ENCODE results near the gene ME3.

The ME3 gene

DNA sequence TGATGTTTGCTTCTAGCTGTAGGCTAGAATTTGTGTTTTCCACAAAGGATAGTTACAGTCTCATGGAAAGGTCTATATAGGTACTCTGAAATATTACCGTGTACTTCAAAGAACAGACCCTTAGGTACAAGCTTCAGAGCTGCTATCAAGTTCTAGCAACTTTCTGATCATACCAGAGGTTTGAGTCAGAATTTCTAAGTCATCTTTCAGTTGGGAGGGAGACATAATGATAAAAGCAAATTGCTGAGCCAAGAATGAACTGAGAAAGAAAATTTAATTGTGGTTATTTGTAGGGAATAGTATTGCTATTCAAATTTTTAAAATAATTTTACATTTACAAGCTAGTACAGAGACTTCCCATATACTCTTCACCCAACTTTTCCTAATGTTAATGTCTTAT, 19.9 kb upstream of the ME3 start:
- DNase-seq = no peak

DNA sequence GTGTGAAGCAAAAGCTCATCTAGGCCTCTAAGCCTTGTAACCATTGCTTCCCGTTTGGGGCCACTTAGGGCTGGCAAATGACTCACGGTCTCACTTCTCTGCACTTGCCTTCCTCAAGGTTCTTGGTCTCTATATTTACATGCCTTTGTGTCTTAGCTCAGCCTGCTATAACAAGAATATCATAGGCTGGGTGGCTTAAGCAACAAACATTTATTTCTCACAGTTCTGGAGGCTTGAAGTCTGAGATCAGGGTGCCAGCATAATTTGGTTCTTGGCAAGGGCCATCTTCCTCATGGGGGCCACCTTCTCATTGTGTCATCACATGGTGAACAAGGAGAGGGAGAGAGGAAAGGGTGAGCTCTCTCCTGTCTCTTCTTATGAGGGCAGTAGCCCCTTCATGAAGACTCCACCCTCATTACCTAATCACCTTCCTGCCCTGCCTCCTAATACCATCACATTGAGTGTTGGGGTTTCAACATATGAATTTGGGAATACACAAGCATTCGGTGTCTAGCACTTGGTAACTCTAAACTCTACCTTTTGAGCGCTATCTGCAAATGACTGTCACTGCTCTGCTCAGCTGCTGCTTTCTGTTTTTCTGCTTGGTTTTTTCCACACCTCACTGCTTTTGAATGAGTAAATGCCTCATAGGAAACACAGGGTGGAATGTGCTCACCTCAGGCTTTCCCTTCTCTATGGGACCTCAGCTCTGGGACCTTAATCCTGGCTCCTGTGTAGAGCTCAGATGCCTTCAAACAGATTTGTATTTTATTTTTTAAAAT, 16.2 kb upstream of the ME3 start:
- no peak for DNase-seq

DNA sequence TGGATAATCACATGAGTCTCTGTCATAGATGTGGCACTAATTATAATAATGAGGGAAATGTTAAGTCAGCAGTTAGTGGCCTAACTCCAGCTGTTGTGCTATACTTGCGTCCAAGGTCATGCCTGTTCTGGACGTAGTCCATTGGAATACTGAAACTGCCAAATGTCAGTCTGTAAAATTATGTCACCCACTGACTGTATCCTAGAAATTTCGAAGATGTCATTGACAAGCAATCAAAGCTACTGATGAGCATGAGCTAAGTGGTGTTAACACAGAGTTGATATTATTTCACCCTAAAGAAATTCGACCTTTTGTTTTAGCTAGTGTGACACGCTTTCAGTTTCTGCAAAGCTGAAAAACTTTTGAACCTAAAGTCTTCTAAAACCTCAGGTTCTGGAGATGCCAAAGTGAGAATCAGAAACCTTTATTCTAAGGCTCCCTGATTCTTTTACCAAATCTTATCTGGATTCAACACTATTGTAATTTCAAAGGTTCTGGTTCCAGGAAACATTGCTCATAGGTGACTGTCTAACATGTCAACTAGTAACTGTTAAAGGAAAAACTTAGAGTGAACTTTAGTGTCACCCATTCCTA, 14.9 kb upstream of the ME3 start:
- DNase-seq = no peak

DNA sequence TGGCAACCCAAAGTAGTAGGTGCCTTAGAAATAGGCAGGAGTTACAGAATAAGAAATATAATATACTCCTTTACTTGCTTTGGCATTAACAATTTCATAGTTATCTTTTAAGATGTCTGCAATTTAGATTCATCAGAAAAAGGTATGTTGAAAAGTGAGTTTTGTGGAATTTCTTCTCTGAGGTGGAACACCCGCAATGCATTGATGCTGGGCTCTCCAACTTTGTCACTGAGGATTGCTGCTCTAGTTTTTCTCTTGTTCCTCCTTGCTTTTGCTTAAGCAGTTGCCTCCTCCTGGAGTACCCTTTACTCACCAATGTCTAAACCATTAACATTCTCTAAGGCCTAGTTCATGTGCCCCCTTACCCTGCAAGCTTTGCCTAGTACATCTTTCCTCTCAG, 14.1 kb upstream of the ME3 start:
- DNase-seq = no peak

DNA sequence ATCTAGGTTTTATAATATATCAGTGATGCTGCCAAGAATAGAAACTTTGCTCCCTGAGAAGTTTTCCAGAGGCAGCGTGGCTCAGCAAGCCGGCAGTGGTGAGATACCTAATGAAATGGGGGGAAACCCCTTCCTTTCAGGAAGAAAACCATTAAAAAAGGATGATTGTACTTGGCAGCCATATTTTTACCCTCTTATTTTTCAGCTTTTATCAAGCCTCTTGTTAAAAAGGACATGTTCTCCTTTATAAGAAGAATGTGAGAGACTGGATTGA, 9.0 kb upstream of the ME3 start:
- DNase-seq = no peak

DNA sequence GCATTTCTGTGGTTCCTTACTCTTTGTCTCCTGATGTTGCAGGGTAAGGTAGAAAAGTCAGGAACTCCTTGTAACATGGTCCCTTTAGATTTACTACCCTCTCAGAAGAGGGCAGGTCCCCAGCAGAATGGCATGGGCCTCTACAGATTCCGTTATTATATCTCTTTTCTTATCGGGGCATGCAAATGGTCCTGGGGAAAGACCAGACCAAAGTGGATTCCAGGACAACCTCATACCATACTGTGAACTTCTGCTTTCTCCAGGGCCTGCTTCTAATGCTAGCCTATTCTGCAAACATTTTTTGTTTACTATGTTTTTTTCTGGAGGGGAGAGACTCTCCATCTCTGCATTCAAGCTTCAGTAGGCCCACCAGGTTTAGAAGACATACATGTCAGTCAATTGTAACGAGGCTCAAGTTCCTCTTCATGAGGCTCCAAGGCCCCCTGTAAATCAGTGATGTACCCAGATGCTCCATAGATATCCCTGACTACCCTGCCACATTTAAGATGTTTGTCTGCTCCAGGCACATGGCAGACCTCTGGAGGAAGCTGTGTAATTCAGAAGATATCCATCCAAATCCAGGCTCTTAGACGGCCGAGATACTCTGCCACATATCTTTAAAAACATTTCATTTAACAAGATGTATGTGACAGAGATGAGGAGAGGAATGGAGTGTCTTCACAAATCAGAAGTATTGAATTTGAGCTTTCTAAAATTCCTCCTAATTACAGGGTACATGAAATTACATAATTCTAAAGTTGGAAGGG, 8.5 kb upstream of the ME3 start:
- no peak for DNase-seq

DNA sequence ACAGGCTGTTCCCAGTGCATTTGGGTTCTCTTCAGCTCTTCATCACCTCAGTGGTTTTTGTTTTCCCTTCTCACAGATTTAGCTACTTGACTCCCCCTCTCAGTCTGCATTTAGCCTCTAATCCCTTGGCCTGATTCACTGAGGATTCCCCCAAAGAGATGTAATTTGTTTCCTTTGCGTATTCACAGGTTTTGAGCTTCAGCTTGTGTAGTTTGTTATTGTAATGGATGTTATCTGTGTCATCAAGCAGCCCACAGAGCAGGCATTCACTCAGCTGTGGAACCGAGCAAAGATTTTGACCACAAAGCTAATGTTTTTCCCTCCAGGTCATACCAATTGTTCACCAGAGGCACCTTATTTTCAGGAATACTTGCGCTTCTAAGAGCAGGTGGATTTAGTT, 6.4 kb upstream of the ME3 start:
- DNase-seq = no peak

DNA sequence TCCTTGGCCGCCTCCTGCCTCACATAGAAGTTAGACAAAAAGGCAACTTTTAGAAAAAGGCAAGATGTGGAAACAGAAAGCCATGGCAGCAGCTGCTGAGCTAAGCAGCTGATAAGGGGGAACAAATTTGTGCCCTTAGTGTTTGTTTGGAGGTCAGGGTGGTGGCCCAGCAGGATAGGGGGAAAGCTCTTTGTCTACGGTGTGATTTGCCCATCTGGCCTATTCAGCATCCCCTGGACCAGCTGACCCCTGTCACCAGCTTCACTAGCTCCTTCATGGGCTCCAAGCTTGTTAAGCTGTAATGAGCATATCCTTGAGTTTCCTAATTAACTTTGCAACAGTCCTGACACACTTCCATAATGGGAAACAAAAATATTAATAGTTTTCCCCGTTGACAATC, 5.9 kb upstream of the ME3 start:
- DNase-seq = no peak

DNA sequence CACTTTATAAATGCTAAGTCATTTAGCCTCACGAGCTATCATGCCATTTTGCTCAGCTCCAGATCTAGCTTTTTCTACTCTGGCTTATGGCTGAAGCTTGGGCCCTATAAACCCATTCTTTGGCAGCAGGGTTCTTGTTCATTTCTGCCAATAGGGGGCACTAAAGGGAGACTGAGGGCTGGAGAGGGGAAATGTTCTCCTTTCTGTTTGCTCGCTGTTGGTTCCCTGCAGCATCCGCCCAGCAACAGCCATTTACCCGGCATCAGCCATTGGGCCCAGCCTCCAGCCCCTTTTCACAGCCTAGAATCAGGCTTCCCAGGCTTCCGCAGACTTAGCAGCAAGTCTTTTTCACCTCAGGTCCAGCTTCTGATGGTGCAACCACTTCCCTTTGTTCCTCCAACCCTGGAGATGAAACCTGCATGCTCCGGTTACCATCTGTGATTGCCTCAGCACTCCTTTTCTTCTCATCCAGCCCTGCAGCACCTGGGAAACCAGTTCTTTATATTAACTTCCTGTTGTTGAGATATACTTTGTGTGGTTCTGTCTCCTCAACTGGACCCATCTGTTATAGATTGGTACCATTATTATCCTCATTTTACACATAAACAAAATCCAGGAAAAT, 4.2 kb upstream of the ME3 start:
- no peak for DNase-seq

DNA sequence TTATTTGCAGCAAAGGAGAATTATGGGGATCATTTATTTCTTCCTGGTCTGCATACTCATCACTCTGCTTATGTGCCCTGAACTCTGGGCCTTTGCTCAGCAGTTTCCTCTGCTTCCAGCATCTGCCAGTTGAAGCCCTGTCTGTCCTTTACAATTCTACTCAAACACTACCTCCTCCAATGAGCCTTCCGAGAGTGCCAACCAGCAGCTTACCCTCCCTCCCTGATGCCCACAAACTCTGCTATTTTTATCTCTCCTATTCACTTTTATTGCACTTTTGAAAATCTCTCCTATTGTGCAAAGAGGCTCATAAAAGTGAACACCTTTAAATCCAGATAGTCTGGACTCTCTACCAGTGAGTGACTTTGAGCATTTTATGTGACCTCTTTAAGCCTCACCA, 3.6 kb upstream of the ME3 start:
- no peak for DNase-seq

DNA sequence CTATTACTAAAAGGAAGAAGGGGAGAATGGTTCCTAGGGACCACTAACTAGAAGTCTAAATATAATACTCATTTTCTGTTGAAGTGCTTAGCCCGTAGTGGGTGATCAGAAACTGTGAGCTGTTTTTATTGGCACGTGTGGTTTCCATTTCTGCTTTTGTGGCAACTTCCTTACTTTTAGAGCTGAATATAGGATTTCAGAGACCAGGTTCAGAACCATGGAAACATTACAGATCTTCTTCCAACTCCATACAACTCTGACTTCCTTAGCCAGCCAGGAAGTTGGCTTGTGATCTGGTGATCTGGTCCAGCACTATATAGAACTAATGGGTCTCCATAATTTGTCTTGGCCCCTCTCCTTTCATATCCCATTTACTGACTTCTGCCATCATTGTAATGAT, 2.6 kb upstream of the ME3 start:
- no peak for DNase-seq

DNA sequence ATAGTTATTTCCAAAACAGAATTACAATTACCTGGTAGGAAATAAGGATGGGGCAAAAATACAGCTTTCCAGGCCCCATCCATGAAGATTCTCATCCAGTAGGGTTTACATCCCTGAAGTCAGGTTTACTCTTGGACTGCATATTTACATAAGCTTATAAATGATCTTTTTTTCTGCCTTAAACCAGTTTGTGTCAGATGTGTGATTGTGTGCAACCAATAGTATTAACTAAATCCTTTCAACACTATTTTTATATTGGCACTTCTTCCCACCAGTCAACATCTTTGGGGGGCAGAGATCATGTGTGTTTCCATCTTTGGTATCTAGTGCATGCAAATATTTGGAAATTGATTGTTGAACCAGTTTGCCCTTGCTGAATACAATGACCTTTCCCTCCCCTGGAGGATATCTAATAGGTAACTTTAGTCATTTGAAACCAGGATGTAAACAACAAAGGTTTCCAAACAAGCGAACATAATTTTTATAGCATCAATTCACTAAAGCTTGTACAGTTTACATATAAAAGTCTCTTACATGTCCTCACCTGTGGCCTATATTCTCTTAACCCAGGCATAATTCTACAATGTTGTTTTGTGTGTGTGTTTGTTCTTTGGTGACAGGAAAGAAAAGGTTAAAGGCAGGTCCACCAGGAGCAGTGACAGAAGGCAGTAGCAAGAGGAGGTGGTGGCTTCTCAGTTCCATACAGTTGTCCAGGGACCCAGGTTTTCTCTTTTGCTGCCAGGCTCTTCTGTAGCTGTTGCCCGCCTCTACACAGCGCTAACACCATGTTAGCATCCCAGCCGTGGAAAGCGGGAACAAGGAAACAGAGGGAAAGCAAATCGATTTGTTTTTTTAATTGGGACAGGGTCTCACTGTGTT, 1.7 kb upstream of the ME3 start:
- DNase-seq = no peak

DNA sequence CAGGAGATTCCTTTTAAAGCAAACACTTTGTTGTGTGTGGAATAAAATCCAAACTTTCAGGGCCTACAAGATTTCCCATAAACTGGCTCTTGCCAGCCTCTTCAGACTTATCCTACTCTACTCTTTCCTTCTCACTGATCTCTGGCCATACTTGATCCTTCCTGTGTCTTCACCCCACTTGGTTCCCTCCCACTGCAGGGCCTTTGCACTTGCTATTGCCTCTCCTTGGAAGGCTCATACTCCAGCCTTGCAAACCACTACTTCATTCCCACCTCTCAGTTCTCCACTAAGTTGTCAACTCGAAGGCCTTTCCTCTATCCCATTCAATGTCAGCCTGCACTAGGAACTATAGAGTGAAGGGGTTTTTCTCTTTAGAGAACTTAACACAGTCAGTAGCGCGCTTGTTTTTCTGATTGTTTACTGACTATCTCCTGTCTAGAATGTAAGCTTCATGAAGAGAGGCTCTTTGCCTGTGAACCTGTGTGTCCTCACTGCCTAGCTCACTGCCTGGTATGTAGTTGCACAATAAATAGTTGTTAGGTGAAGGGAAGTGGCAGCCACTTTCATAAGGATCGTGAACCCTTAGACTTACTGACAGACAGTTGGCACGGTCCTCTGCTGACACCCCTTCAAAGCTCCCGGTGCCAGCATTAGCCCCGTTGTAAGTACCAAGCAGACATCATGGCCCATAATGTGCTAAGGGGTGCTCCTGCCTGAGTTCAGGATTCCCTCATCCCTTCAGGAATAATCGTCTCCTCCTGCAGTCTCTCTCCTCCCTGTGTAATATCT, 833 bp upstream of the ME3 start:
- DNase-seq = no peak

DNA sequence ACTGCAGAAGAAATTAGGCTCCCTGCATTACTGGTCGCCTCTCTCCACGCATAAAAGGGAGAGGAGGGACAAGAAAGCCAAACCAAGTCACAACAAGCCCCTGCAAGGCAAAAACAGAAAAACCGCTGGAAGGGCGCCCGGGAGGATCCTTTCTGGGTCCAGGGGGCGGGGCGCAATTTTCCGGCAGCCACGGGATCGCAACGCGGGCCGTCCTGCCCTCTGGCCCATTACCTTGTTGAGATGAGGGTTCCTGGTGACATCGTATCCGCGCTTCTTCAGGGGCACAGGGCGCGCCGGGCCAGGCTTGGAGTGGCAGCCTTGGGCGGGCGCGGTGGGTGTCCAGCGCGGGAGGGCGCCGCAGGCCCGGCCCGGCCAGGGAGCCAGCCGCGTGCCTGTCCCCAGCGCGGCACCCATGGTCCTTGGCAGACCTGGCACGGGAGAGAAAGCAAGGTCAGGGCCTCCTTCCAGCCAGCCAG, 847 bp downstream of the ME3 start:
- DNase-seq = no peak

DNA sequence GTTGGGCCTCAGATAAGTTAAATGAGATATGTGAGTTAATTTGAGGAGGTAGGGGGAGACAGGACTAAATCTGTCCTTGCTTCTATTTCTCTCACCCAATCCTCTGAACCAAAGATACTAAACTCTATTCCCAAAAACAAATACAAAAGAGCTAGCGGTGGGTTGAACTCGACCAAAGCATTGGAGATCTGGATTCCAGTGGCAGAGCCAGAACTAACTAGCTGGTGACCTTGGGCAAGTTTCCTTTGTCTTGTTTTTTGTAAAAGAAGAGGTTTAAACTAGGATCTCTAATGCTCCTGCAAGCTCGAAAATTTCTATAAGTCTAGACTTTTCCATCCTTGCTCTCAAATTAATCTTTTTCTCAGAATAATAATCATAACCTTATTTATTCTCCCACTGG, 1.5 kb downstream of the ME3 start:
- DNase-seq = no peak

DNA sequence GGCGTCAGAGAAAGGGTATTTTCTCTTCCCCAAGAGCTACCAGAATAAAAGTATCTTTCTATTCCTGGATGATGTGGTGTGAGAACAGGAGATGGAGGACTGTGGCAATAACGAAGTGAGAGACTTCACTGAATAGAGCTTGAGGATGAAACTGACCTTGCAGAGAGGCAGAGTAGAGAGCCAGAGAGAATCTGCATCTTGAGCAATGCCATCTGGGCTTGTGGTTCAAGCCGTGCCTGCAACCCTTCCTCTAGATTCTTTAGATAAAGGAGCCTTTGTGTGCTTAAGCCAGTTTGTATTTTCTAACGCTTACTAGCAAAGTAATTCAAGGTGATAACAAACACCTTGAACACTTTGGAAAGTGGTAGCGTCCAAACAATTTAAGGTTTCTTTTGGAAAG, 2.2 kb downstream of the ME3 start:
- DNase-seq = no peak

DNA sequence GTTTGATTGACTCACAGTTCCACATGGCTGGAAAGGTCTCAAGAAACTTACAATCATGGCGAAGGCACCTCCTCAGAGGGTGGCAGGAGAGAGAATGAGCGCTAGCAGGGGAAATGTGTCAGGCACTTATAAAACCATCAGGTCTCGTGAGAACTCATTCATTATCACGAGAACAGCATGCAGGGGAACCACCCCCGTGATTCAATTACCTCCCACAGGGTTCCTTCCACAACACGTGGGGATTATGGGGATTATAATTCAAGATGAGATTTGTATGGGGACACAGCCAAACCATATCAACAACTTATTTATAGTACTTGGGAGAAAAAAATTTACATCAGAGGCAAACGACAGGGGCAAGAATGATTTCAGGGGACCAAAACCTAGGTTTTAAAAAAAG, 3.0 kb downstream of the ME3 start:
- DNase-seq = no peak

DNA sequence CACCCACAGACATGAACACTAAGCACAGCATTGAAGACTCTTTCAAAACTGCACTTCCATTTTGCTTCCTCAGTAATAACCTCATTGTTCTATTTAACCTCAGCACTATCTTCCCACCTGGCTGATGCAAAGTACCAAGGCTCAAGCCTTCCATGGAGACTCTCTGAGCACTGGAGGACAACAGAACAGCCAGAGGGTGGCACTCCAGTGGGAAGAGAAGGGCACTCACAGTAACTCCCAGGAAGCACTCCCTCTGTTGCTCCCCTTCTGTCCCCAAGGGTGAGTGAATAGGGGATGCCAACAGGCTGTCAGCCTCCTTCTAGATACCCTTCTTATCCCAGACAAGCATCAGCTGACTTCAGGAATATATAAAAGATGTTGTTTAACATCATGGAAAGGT, 3.5 kb downstream of the ME3 start:
- DNase-seq = no peak

DNA sequence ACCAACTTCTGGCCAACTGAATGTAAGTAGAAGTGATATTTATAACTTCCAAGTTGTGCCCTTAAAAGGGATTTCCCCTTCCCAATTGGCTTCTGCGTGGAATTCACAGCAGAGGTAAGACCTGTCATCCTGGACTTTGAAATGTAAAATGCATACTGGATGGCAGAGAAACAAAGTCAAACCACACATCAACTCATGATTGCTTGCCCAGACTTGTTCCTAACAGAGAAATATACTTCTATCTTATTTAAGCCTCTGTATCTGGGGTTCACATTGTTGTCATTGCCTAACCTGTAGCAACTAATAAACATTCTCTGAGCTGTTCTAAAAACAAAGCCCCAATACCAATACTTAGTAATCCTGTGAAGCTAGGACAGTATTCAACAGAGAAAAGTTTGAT, 6.2 kb downstream of the ME3 start:
- DNase-seq = no peak

DNA sequence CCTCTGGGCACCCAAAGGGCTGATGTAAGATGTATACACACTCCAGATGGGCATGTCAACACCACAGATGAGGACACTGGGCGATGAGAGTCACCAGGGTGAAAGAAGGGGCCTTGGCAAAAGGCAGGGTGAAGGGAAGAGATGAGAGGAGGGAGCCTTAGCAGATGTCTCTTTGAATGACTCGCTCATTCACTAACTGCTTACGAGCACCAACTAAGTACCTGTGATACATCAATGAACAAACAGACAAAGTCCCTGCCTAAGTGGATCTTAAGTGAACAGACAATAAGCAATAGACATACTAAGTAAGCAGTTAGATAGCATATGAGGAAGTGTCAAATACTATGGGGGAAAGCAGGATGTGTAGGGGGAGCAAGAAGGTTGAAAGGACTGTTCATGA, 7.5 kb downstream of the ME3 start:
- DNase-seq = no peak

DNA sequence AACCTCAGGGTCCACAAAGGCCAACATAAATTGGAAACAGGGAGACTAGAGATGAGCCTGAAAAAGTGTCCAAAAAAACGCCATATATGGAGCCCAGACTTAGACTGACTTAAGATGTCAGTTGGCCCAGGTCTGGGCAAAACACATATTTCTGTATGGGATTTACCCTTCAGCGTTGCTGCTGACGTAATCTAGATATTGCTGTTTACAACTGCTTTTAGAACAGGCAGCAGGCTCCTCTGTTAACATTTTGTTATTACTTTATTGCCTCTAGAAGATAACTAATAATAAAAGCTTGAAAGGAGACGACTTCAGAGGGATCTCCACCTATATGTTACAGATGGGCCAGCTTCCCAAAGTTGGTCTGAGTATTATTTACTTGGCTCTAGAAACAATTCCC, 8.7 kb downstream of the ME3 start:
- DNase-seq = no peak

DNA sequence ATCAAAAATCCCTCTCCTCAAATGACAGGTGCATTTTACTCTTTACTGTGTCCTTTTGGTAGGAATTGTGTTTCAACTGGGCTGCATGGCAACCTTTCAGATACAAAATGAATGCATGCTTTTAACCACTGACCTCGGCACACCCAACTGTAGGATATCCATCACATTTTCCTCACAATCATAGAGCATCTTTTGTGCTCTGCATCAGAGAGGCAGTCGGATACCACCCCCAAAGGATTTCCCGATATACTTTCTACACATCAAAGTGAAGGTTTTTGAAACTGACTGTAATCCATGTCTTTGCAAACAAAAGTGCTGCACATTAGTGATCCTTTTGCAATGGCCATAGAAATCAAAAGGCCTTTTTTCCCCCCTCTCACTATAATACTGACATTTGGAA, 9.1 kb downstream of the ME3 start:
- DNase-seq = no peak
